Neuronal stem cell (in vitro differentiated cells): ENCODE data around the gene ENO4.

Source experiments
- DNase-seq: peaks from one replicate; pipeline ENCODE4 v3.0.0-alpha.2; 2013; ENCODE audit warnings: low spot score
- H2AFZ ChIP-seq: one replicate; pipeline ENCODE4 v1.6.1; 2013; ENCODE audit warnings: mild to moderate bottlenecking, low read length, inconsistent platforms
- H2AK5ac ChIP-seq: 2 replicates; pipeline ENCODE4 v1.6.1; 2013; ENCODE audit warnings: low read depth, mild to moderate bottlenecking, inconsistent platforms, low read length, moderate library complexity, mixed read lengths
- H2BK120ac ChIP-seq: 2 replicates; pipeline ENCODE4 v1.6.1; 2013; ENCODE audit warnings: low read depth, mild to moderate bottlenecking, inconsistent platforms, low read length, moderate library complexity, mixed read lengths
- H2BK12ac ChIP-seq: one replicate; pipeline ENCODE4 v1.6.1; 2013; ENCODE audit warnings: low read length, inconsistent platforms
- H2BK15ac ChIP-seq: 2 replicates; pipeline ENCODE4 v1.6.1; 2013; ENCODE audit warnings: mild to moderate bottlenecking, low read length, inconsistent platforms, mixed read lengths
- H2BK5ac ChIP-seq: one replicate; pipeline ENCODE4 v1.6.1; 2013; ENCODE audit warnings: inconsistent platforms, mild to moderate bottlenecking, low read length, moderate library complexity
- H3K14ac ChIP-seq: one replicate; pipeline ENCODE4 v1.6.1; 2013; ENCODE audit warnings: low read length, inconsistent platforms
- H3K18ac ChIP-seq: 2 replicates; pipeline ENCODE4 v1.6.1; 2013; ENCODE audit warnings: low read length, inconsistent platforms
- H3K23ac ChIP-seq: 2 replicates; pipeline ENCODE4 v1.6.1; 2013; ENCODE audit warnings: low read depth, mild to moderate bottlenecking, mixed read lengths, low read length, inconsistent platforms; ENCODE audit not compliant: poor library complexity
- H3K27ac ChIP-seq: replicated peaks from 3 replicates; pipeline ENCODE4 v1.5.1; 2013; ENCODE audit warnings: low read length, inconsistent platforms
- H3K27me3 ChIP-seq, 3 experiments: 2 replicates each; pipeline ENCODE4 v1.6.1; 2013; ENCODE audit warnings: low read length in 3 of 3, mild to moderate bottlenecking in 2 of 3, inconsistent platforms in 1 of 3, low read depth in 1 of 3, mixed read lengths in 1 of 3, moderate library complexity in 1 of 3; ENCODE audit not compliant: control insufficient read depth in 3 of 3, insufficient read depth in 3 of 3
- H3K36me3 ChIP-seq, 2 donors: replicated peaks in 1 of 2; 2 replicates each; pipeline ENCODE4 v1.6.1; 2013; ENCODE audit warnings: low read length in 2 of 2; ENCODE audit not compliant: control insufficient read depth in 2 of 2, insufficient read depth in 2 of 2
- H3K4ac ChIP-seq: 2 replicates; pipeline ENCODE4 v1.6.1; 2013; ENCODE audit warnings: inconsistent platforms, mild to moderate bottlenecking, low read length, moderate library complexity
- H3K4me1 ChIP-seq, 2 donors: 1 replicate in 1 of 2; 2 replicates in 1 of 2; pipeline ENCODE4 v1.6.1; 2013; ENCODE audit warnings: low read length in 2 of 2, low read depth in 1 of 2; ENCODE audit not compliant: control insufficient read depth in 2 of 2, insufficient read depth in 1 of 2
- H3K4me2 ChIP-seq: one replicate; pipeline ENCODE4 v1.6.1; 2013; ENCODE audit warnings: mild to moderate bottlenecking, low read length, inconsistent platforms; ENCODE audit not compliant: insufficient read depth, poor library complexity, severe bottlenecking
- H3K4me3 ChIP-seq, 2 donors: 2 replicates each; pipeline ENCODE4 v1.5.1; 2013; ENCODE audit warnings: low read length in 2 of 2, mild to moderate bottlenecking in 2 of 2, inconsistent platforms in 1 of 2, moderate library complexity in 1 of 2
- H3K79me1 ChIP-seq: one replicate; pipeline ENCODE4 v1.6.1; 2013; ENCODE audit warnings: low read depth, mild to moderate bottlenecking, inconsistent platforms, low read length, moderate library complexity
- H3K9ac ChIP-seq: one replicate; pipeline ENCODE4 v1.6.1; 2013; ENCODE audit warnings: mild to moderate bottlenecking, low read depth, low read length, inconsistent platforms; ENCODE audit not compliant: poor library complexity
- H3K9me3 ChIP-seq, 2 donors: replicated peaks in 1 of 2; 2 replicates each; pipeline versions ENCODE3 to v1.6.1; 2013; ENCODE audit warnings: low read length in 2 of 2, mild to moderate bottlenecking in 2 of 2, inconsistent platforms in 1 of 2, low read depth in 1 of 2, mixed read lengths in 1 of 2, moderate library complexity in 1 of 2; ENCODE audit not compliant: control insufficient read depth in 2 of 2, insufficient read depth in 1 of 2
- H4K8ac ChIP-seq: one replicate; pipeline ENCODE4 v1.6.1; 2013; ENCODE audit warnings: low read depth, mild to moderate bottlenecking, inconsistent platforms, low read length, moderate library complexity
- H4K91ac ChIP-seq: one replicate; pipeline ENCODE4 v1.6.1; 2013; ENCODE audit warnings: low read length, low read depth, mild to moderate bottlenecking, inconsistent platforms; ENCODE audit not compliant: poor library complexity
- WGBS, 2 donors: extraction: QIAGEN DNeasy Blood & Tissue Kit; methylation state at CpG; one replicate each; pipeline ENCODE4 v1.1.7; 2013; ENCODE audit warnings: missing lambda C conversion rate in 2 of 2, mixed read lengths in 1 of 2; ENCODE audit not compliant: insufficient read length in 2 of 2, insufficient replicate concordance in 1 of 2; ENCODE audit errors: extremely low coverage in 2 of 2; 5-methylcytosine and 5-hydroxymethylcytosine counted together

Gene ENO4

GRCh38 chr10:116815641-116816415, 33.5 kb upstream of the ENO4 start:
- Histone ChIP-seq H3K4ac (no peak overlapping the region), H4K8ac (no peak overlapping the region), H3K4me1 (peaks cover 0 to 8% of the 10 kb centered on the region in 2 donors), H3K4me2 (no peak overlapping the region), H2AFZ (no peak overlapping the region), H3K36me3 (no peaks in the 10 kb centered on the region), H3K9me3 (no peaks in the 10 kb centered on the region), H2BK15ac (no peak overlapping the region), H3K27me3 (peaks cover 0 to 31% (median 0%) of the 10 kb centered on the region in 3 experiments), H4K91ac (no peak overlapping the region), H3K9ac (no peak overlapping the region), H3K23ac (no peak overlapping the region), H2BK5ac (no peak overlapping the region), H2BK120ac (no peak overlapping the region), H3K27ac (no peak overlapping the region), H2AK5ac (no peak overlapping the region), H3K4me3 (no peak overlapping the region), H2BK12ac (no peak overlapping the region), H3K18ac (no peak overlapping the region), H3K14ac (no peak overlapping the region), H3K79me1 (no peaks in the 10 kb centered on the region)
- no peak for DNase-seq
- no CpG with 5 or more reads among the region's 18 CpGs for WGBS, 2 donors

DNA sequence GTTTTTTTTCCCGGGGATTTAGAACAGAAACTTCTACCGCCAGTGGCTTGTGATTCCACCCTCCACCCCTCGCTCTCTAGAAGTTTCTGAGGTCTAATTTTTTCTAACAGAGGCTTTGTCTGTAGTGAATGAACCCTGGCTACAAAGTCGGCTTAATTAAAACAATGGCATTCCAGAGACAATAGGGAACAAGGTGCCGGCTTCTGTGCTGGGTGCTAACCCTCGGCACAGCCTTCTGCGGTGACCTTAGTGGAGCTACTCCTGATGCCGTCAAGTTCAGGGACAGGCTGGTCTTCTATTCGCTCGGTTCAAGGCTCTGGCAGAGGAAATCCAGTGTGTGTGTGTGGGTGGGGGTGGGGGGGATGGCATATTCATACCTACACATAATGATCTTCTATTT, 32.1 kb upstream of the ENO4 start:
- Histone ChIP-seq H3K27me3 (peaks cover 0 to 27% (median 0%) of the 10 kb centered on the region in 3 experiments), H4K8ac (no peak overlapping the region), H3K4ac (no peak overlapping the region), H3K36me3 (no peaks in the 10 kb centered on the region), H3K4me1 (peaks cover 0 to 8% of the 10 kb centered on the region in 2 donors), H3K9ac (no peak overlapping the region), H3K9me3 (no peaks in the 10 kb centered on the region), H3K4me3 (no peak overlapping the region), H3K4me2 (no peak overlapping the region), H2BK5ac (no peak overlapping the region), H3K23ac (no peak overlapping the region), H3K14ac (no peak overlapping the region), H2BK15ac (no peak overlapping the region), H2BK12ac (no peak overlapping the region), H3K79me1 (no peaks in the 10 kb centered on the region), H3K18ac (no peak overlapping the region), H3K27ac (no peak overlapping the region), H4K91ac (no peak overlapping the region), H2AK5ac (no peak overlapping the region), H2BK120ac (no peak overlapping the region), H2AFZ (no peak overlapping the region)
- no peak for DNase-seq
- no CpG with 5 or more reads among the region's 10 CpGs for WGBS, 2 donors

DNA sequence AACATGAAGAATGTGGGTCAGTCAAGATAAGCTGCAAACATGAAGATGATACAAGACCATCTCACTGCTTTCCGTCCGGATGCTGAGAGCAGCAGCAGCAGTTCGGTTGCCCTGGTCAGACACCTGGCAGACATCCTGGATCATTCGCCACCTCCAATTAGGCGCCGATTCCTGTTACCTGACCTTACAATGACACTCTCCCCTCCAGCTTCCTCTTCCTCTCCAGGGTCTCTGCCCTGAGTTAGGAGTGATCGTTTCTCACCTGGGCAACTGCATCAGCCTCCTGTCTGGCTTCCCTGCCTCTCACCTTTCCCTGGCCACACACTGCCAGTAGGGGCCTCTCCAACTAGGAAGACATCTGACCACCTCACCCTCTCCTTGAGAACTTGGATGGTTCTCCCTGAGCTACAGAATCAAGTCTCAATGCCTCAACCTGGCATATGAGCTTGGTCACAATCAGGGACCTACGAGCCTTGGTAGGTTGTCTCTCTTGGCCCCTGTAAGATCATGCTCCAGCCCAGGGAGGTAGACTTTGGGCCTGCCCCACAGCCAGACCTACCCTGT, 31.4 kb upstream of the ENO4 start:
- H3K4me2 ChIP-seq = no peak overlapping the region
- peaks cover 0 to 27% (median 0%) of the 10 kb centered on the region in 3 experiments for H3K27me3 ChIP-seq
- no peak overlapping the region for H2BK5ac ChIP-seq
- peak overlapping the region; percentile 17 for H2BK15ac ChIP-seq
- H2BK120ac ChIP-seq = no peak overlapping the region
- WGBS, 2 donors = no CpG with 5 or more reads among the region's 8 CpGs
- H3K36me3 ChIP-seq = no peaks in the 10 kb centered on the region
- H2AFZ ChIP-seq = no peak overlapping the region
- no peaks in the 10 kb centered on the region for H3K9me3 ChIP-seq
- no peak overlapping the region for H3K23ac ChIP-seq
- no peak overlapping the region for H4K91ac ChIP-seq
- DNase-seq = no peak
- no peak overlapping the region for H3K27ac ChIP-seq
- peak overlapping the region; percentile 27 for H2AK5ac ChIP-seq
- H3K4me3 ChIP-seq = no peak overlapping the region
- peak overlapping the region; percentile 16 for H3K18ac ChIP-seq
- no peak overlapping the region for H2BK12ac ChIP-seq
- H3K9ac ChIP-seq = no peak overlapping the region
- H3K4me1 ChIP-seq = peaks cover 0 to 8% of the 10 kb centered on the region in 2 donors
- H3K14ac ChIP-seq = no peak overlapping the region
- no peaks in the 10 kb centered on the region for H3K79me1 ChIP-seq
- no peak overlapping the region for H3K4ac ChIP-seq
- no peak overlapping the region for H4K8ac ChIP-seq

GRCh38 chr10:116819999-116820677, 29.2 kb upstream of the ENO4 start:
- H3K27ac ChIP-seq = no peak overlapping the region
- no peak overlapping the region for H3K18ac ChIP-seq
- no peak overlapping the region for H4K8ac ChIP-seq
- no peak overlapping the region for H3K4ac ChIP-seq
- H3K79me1 ChIP-seq = no peaks in the 10 kb centered on the region
- H2BK120ac ChIP-seq = no peak overlapping the region
- no peak for DNase-seq
- no peak overlapping the region for H4K91ac ChIP-seq
- peak overlapping the region in 1 of 2 donors; percentile 53 for H3K4me3 ChIP-seq
- H2BK15ac ChIP-seq = no peak overlapping the region
- WGBS, 2 donors = no CpG with 5 or more reads among the region's 6 CpGs
- no peak overlapping the region for H2BK12ac ChIP-seq
- H2AFZ ChIP-seq = no peak overlapping the region
- H3K4me2 ChIP-seq = no peak overlapping the region
- H3K27me3 ChIP-seq = peaks cover 0 to 20% (median 0%) of the 10 kb centered on the region in 3 experiments
- no peak overlapping the region for H3K14ac ChIP-seq
- H2AK5ac ChIP-seq = no peak overlapping the region
- H3K9me3 ChIP-seq = no peaks in the 10 kb centered on the region
- peaks cover 0 to 8% of the 10 kb centered on the region in 2 donors for H3K4me1 ChIP-seq
- no peaks in the 10 kb centered on the region for H3K36me3 ChIP-seq
- H2BK5ac ChIP-seq = no peak overlapping the region
- no peak overlapping the region for H3K23ac ChIP-seq
- no peak overlapping the region for H3K9ac ChIP-seq
